GM04504 (cell line): ENCODE measurements around the gene CRYZ.

Experiments used
- DNase-seq: peaks from one replicate; pipeline ENCODE4 v3.0.0-alpha.2; 2012; ENCODE audit warnings: low read depth

Gene CRYZ

DNA sequence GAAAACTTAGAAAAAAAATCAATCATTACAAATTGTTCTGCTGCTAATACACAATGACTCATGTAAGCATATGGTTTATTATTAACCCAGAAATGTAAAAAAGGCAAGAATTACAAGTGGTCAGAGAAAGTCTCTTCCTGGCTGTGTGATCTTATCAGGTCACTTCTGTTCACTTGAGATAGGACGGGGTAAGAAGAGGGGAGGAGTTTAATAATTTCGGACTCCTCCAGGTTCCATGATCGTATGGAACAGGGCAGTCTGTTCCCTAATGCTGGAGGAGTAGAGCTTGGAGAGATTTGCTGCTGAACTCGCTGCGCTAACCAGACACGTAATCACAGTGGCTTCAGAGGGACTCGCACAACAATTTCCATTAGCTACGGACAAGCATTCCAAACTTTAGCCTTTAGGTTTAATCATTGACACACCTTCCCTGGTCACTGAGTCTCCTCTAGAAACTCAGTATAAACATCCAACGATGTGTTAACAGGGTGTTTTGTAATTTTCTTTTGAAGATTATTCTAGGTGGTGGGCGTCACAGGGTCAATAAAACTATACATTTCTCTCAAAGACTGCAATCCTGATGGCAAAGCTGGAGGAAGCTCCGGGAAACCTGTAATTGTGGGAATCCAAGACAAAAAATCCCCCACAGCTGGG, 1.3 kb downstream of the CRYZ start:
- no peak for DNase-seq

DNA sequence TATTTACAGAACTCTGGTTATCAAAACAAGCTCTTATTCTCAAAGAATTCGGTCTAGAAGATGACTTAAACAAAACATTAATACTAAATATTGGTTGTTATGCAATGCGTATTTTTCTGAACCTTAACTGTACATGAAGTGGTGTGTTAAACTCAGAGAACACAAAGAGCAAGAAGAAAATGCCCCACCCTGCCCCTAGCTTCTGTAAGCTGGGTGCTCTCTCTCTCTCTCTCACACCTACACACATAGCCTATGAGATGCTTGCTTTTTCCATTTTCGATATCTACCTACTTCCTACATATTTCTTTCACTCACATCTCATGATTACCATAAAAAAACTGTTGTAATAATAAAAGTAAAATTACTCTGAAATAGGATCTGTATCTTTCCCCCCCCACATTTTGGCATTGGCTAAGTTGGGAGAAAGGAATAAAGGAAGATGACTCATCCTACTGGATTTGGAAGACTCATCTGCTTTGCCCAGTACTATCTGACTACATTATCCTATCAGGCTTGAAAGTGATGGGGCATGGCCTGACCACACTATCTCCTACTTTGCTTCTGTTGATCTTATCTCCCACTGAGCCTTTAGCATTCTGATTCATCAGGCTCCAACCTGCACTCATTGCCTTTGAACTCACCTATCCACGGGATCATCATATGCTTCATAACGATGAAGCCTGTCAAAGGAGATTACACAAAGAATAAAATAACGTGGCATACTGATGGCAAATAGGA, 2.9 kb downstream of the CRYZ start:
- DNase-seq = peak; percentile 39

DNA sequence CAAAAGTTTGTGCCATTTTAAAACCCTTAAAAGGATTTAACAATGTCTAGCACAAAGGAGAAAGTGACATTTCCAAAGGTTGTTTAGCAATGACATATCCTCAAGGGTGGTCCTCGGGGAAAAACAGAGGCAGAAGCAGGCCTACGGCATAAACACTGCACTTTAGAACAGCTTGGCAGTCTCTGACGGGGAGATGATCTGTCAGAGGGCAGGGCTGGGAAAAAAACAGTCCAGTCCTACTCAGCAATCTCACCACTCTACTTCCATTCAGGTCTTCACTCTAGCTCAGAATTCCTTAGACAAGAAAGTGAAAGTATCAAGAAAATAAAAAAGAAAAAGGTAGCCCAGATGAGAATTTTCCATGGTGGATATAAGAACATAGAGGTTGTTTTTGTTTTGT, 4.1 kb downstream of the CRYZ start:
- no peak for DNase-seq

DNA sequence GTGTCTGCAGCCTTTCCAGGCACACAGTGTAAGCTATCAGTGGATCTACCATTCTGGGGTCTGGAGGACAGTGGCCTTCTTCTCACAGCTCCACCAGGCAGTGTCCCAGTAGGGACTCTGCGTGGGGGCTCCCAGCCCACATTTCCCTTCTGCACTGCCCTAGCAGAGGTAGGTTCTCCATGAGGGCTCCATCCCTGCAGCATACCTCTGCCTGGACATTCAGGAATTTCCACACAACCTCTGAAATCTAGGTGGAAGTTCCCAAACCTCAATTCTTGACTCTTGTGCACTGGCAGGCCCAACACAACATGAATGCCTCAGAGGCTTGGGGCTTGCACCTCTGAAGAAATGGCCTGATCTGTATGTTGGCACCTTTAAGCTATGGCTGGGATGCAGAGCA, 6.8 kb downstream of the CRYZ start:
- no peak for DNase-seq

DNA sequence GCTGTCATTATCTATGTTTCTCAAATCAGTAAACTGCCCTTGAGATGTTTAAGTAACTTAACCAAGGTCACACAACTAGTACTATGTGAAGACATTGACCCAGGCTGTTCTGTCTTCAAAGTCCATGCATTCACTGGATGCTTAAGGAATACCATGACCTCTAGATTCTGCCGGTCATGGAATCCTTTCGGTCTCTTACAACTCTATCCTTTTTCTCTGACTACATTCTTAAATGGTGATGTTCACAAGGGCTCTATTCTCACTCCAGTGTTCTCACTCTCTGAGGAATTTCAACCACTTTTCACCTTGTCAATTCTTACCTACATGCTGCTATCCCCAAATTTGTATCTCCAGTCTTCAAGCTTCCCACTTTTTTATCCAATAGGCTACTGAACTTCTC, 15.2 kb downstream of the CRYZ start:
- no peak for DNase-seq

DNA sequence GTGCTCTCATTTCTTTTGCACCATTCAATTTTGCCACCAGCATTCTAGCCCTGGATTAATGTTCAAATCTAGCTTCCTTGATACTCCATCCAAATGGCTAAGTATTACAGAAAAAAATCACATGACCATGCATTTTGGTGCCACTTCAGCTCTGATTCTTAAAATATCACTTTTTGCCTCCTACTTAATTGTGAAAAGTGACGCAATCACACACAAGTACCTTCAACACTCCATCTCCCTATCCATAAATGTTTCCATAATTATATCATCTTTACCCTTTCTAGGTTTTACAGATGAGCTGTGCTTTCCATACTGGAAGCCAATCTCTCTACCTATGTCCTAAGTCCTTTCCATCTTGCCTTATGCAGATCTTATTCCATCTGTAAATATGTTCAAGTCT, 16.0 kb downstream of the CRYZ start:
- no peak for DNase-seq

DNA sequence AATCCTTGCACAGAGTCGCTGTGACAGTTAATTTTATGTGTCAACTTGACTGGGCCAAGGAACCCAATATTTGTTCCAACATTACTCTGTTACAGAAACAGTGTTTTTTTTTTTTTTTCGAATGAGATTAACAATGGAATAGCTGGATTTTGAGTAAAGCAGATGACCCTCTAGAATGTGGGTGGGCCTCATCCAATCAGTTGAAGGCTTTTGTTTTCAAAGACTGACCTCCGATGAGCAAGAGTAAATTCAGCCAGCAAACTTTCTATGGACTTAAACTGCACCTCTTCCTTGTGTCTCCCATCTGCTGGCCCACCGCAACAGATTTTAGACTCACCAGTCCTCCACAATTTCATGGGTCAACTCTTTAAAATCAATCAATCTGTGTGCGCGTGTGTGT, 17.0 kb downstream of the CRYZ start:
- no peak for DNase-seq

DNA sequence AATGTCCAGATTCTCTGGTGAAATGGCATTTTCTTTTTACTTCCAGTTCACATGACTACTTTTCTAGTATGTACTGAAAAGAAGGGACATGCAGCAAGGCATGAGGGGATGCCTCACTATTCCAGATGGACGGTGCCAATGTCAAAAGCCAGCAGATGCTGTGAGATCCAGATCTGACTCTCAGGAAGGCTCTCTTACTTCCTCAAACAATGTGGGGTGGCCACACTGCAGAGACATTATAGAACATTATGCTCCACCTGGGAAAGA, 17.7 kb downstream of the CRYZ start:
- no peak for DNase-seq

DNA sequence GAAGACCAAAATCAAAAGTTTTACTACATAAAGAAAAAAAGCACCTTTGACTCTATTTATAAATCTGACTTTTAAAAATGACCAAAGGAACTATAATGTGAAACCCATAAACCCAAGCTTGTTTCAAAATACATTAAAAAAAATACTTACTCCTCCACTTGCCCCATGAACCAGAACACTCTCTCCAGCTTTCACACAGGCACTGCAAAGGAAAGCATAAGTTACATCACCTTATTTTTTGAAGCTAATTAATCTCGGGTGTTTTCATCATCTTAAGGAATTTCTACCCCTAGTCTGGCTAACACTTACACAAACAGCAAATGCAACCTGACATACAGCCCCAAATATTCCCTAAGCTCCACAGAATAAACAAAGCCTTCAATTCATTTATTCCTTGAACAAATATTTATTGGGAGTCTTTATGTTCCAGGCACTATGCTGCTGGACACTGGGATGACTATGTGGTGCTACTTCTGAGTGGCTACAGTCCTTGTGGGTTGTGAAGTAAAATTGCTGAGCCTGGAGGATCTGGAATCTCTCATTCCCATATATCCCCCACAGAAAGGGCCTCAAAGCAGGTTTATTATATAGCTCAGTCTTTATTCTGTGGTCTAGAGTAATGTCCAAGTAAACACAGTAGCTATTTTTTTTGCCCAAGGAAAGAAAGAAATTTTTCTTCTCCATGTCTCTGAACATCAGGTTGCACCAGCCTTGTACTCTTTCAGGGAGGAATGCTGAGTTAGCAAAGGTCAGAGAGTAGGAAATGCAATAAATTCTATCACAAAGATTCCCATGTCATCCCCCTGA, 18.2 kb downstream of the CRYZ start:
- no peak for DNase-seq

DNA sequence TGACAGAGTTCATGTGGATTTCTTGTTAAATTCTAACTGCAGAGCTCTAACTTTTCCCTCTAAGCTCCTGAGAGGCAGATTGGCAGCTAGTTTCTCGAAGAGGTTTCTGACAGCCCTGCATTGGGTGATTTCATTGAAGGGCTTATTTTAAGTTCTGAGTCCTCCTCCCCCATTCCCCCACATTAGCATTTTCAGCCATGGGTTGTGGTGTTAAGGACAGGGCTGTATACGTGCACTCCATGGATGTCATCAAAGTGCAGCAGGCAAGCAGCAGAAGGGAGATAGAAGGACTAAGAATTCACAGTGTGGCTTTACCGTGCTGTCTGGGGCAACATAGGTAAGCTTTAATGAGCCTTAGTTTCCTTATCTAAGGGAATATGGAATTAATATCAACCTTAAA, 19.0 kb downstream of the CRYZ start:
- DNase-seq = no peak

DNA sequence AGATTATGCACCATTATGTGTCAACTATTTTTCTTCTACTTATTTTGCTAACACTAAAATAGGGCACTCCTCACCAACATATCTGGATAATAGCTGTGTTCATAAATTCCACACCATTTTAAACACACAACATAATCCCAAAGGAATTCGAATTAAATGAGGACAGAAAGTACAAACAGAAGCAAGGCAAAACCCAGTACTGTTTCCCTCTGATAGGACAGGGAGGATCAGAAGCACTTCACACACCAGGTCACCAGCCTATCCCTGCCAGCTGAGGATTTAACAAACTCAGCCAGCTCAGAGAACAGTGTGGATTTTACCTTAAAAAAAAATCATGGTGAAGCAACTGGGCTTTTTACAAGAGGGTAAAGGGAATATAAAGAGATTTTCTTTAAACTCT, 20.0 kb downstream of the CRYZ start:
- DNase-seq = no peak

DNA sequence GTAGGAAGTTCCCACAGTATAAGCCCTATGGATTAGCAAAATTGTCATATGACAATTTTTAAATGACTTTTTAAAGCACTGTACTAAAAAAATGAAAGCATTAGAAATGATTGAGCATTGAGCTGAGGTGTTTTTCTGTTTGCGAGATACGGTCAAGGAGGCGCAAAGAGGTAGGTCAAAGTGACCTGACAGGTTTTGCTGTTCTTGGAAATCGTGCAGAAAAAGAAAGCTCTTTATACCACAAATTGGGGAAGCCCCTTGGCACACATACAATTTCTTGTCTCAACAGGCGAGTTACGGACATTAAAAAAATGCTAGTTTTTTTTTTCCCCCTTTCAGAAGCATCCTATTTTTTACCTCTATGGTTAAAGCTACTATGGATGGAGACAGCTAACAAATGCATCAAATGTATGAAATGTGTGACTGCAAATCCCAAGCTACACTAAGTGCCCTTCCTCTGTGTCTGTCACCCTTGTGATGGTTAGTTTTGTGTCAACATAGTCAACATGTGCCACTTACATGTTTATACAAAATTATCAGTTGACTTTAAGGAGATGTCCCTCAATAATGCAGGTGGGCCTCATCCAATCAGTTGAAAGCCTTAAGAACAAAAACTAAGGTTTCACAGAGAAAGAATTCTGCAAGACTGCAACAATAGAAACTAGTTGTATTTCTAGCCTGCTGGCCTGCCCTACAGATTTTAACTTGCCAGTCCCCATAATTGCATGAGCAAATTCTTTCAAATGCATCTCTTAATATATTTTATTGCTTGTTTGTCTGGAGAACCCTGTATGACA, 29.3 kb downstream of the CRYZ start:
- DNase-seq = no peak

DNA sequence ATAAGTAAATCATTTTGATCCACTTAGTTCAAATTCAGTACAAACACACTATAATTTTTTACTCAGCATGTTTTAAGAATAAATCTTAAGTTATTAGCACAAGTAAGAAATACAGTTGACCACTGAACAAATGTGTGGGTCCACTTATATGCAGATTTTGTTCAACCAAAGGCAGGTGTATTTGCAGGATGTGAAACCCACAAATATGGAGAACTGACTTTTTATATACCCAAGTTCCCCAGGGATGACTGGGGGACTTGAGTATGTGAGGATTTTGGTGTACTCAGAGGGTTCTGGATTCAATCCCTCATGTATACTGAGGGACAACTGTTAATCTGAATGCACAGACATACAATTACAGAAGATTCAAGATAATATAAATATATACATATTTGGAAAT, 33.5 kb downstream of the CRYZ start:
- DNase-seq = no peak

DNA sequence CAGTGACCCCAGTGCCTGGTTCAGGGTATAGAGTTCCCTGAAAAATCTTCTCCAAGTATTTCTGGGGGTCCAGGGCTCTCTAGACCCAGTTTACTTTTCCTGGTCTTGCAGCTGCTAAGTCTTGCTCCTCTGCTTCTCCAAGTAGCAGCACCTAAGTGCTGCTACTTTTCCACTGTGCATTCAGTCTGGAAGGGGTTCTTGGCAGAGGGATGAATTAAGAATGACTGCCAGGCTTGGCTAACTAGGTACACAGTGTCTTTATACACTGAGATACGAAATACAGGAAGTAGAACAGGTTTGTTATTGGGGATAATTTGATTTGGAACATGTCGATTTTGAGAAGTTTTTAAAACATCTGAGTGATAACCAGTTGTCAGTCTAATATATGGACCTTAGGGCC, 35.0 kb downstream of the CRYZ start:
- no peak for DNase-seq

DNA sequence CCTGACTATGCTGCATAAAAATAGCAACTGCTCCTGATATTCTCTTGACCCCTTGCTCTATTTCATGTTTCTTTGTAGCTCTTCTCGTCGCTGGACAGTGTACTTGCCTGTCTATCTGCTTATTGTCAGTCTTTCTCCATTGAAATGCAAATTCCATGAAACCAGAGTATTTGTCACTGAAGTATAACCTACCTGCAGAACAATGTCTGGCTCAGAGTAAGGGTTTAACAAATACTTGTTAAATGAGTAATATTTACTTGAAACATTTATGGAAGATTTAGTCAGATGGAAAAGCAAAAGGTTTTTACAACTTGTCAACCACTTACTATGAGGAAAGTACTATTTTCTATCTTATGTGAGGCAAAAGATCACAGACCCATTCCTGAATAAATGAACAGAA, 39.4 kb downstream of the CRYZ start:
- DNase-seq = no peak

DNA sequence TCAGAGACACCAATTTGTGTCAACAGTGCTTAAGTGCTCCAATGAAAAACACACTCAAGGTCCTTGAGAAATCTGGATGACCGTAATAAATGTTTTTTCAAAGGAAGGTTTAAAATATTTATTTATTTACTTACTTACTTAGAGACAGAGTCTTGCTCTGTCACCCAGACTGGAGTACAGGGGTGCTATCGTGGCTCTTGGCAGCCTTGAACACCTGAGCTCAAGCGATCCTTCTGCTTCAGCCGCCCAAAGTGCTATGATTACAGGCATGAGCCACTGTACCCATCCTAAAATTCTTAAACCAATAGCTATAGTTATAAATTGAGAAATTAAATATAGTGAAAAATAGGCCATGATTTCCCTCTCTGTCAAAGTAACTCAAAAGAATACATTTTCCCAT, 41.9 kb downstream of the CRYZ start:
- no peak for DNase-seq

DNA sequence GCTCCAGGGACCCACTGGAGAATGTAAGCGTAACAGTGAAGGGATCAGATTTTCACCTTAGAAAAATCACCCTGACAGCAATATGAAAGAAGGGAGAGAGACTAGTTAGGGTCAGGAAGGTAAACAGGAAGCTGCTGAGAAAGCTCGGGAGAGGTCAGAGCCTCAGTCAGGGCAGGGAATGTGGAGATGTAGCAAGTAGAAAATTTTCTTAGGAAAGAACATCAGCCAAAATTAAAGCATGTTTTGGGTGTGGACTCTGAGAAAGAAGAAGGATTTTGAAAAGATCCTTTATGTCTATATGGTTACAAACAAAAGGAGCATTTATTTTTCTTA, 42.5 kb downstream of the CRYZ start:
- no peak for DNase-seq

DNA sequence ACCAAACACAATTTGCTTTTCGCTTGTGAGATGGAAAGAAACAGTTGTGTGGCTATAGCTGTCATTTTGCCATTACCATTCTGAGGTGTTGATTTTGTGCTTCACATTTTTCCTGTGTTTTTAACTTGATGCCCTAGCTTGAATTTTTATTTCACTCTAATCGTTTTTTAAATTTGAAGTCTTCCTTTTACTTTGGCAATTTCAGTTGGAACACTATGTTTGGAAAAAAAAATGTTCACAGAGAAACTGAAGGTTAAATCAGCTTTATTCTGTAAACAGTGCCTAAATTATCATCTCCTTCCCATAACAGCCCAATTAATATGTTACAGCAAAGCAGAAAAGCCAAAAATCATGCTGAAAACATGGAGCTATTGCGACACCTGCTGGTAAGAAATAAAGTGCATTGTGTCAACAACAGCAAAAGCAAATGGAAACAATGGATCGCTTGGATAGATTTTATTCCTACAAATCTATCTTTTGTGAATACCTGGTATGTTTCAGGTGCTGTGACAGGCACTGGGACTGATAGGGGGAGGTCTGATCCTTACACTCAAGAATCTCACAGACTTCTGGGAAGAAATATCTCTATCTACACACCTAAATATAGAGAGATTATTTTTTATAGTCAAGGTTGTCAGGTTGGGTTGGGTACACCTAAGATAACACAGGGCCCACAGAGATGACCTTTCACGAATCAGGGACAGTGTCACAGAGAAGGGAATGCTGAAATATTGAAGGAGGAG, 43.1 kb downstream of the CRYZ start:
- peak; percentile 37 for DNase-seq

DNA sequence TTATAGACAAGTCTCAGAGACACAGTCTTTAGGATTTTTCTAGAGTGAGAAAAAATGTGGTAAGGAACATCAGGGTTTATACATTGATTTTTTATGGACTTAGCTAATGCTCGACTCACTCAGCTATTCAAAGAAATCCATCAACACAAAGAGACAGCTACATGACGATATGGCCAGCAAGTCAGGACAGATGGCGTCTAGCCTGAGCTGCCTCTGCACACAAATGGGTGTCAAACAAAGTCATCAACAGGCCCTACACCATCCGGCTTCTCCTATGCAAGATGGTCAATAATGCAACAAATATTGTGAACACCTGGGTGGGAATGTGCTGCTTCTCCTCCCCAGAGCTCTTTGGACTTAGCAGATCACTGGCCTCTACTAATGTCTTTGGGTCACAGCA, 45.9 kb downstream of the CRYZ start:
- no peak for DNase-seq

DNA sequence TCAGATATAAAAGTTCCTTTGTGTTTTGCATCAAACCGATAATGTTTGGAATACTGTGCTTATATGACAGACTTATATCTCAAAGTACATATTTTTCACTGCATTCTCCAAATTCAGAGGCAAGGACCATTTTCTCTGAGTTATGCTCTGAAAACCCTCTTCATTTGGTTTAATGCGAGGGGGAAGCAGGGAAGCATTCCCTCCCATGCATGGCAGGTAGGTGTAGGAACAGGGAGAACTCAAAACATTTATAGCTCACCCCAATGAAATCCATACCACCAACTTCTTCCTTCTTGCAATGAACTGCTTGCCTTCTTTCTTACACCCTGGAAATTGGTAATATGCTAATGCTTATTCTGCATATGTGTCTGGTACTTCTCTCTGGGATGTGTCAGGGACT, 48.5 kb downstream of the CRYZ start:
- DNase-seq = no peak

DNA sequence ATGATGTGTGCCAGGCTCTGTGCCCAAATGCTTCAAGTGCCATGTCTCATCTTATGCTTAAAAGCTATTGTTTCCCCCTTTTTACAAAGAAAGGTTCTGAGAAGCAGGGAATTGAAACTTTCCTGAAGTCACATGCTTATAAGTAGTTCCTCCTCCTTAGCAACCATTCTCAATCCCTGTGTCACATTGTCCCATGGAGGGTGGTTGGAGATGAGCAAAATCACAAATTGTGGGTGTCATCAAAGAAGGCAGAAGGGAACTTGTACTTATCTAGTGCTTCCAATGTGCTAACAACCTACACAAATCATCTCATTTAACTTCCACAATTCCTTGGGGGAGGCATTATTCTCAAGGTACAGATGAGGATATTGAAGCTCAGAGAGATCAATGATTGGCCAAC, 49.2 kb downstream of the CRYZ start:
- DNase-seq = no peak

DNA sequence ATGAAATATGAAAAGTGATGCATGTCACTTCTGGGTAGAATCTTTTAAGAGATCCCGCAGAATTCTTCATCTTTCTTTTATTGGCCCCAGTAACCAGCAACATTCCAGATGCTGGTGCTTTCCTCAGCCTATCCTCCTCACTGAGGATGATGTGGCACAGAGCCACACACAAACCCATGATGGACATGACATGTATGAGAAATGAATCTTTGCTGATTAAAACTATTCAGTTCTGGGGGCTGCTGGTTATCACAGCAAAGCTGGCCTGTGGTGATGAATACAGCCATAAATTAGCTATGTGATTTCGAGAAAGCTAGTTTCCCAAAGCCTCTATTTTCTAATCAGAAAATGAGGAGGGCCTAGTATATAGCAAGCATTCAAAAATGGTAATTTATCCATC, 51.0 kb downstream of the CRYZ start:
- no peak for DNase-seq
